Measurements from ENCODE around the gene CAD.
"Not testable (repeated sequence)": the region's sequence is repeated elsewhere in the genome, so short reads cannot be mapped to it uniquely, and the experiment has no call there.

CAD gene

DNA sequence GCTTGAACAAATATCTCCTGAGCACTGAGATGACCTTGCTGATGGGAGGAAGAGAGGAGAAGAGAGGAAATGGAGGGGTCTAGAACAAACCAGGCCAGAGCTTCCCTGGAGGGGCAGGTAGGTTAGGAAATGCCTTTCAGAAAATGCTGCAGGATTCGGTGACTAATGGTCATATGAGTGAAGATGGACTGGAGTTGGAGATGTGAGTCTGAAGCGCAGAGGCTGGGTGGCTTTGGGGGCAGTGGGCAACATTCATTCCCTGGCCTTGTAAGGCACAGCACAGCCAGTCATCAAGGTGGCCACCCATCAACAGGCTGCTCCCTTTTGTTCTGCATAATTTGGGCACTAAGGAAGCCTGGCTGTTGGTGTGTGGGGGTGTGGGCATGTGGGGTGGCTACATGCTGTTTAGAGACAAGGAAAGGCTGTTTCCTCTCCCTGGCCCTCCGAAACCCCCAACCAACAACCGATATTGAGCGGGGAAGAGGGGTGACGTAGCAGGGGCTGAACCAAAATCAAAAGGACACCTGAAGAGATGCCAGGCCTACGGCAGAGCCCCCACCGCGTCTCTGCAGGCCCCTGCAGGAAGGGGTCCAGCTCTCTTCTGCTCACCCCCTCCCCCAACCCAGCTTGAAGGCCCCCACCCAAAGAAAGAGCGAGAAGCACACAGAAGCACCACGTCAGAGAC lies 44.2 kb downstream of the CAD start:
- DNase-seq, result no peak

DNA sequence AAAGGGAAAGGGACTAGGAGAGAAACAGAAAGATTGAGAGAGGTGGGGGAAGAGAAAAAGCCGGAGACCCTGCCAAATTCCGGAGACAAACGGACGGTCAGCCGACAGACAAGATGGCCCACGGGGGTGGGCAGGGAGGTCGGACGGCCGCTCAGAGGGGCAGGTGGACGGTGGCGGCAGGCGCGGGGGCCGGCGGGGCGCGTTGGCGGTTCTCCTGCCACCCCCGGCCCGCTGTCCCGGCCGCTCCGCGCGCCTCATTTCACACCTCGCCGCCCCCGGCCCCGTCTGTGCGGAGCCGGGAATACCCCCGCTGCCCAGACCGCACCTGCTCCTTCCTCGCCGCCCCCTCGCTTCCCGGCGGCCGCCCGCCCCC lies 44.7 kb downstream of the CAD start:
- DNase-seq, result no peak

GRCh38 chr2:27262379-27263286 lies 45.5 kb downstream of the CAD start, which contains the start of gene SLC30A3:
TSS of gene SLC30A3 (minus strand) at chr2:27263047. CDS start at chr2:27262906, 141 bp downstream.
- no peak for DNase-seq

GRCh38 chr2:27263287-27264252 lies 46.4 kb downstream of the CAD start:
- DNase-seq, result no peak

DNA sequence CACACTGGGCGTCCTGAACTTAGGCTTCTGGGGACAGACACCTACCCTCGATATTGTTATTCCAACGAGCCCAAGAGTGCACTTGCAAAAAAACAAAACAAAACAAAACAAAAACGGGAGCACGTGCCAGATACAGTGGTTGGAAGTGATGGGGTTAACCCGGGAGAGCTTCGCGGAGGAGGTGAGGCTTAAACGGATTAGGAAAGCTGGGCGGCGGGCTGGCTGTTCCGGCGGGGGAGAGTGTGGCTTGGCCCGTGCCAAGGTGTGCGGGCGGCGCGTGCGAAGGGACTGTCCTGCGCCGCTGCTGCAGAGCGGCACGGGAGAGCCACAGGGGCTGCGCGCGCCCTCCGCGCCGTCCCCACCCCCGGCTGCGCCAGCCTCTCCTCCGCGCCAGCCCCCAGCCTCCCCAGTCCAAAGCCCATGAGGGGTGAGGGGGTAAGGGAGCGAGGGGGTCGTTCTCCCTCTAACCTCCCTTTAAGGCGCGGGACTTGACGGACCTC lies 47.1 kb downstream of the CAD start:
- no peak for DNase-seq

DNA sequence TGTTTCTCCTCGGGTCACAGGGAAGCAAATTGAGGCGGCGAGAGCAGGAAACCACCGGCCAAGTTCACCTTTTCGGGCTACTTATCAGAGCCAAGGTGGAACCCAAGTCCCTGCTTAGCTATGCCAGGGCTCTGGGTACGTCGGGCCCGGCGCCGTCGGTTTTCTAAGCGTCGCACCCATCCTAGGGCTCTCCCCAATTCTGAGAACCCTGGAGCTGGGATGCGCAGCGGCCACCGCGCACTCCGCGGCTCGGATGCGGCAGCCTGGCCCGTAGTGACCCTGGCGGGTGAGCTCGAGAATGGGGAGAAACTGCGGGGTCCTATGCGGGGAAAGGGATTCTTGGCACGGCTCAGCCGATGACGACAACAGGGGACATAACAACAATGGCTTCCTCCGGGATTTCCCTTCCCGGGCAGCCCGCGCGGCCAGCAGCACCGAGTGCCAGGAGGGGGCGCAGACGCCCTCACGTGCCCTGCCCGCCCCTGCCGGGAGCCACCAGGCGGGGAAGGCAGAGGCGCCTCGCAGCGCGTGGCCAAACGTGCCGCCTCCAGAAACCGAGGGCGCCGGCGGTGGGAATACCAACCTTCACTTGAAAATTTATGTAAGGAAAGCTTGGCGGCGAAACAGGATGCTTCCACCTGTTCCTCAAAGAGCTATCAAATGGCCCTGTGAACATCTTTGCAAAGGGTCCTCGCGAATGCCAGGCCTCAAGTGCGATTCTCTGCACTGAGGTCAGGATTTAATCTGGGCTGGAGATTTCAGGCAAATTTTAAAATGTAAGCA lies 47.8 kb downstream of the CAD start:
- DNase-seq, result no peak

- no peak for DNase-seq
Observed at GRCh38 chr2:27265536-27265870, 48.3 kb downstream of the CAD start.

DNA sequence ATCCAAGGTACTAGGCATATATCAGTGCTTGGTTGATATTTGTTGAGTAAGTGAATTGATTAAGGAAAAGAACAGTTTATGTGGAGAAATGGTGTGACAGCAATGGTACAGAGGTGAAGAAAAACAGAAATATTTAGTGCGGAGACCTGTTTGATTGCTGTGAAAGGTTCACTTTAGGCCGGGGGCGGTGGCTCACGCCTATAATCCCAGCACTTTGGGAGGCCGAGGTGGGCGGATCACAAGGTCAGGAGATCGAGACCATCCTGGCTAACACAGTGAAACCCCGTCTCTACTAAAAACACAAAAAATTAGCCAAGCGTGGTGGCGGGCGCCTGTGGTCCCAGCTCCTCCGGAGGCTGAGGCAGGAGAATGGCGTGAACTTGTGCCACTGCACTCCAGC lies 51.1 kb downstream of the CAD start:
- not testable (repeated sequence) for DNase-seq

- DNase-seq, result no peak
Observed at GRCh38 chr2:27270131-27270530, 53.0 kb downstream of the CAD start.

DNA sequence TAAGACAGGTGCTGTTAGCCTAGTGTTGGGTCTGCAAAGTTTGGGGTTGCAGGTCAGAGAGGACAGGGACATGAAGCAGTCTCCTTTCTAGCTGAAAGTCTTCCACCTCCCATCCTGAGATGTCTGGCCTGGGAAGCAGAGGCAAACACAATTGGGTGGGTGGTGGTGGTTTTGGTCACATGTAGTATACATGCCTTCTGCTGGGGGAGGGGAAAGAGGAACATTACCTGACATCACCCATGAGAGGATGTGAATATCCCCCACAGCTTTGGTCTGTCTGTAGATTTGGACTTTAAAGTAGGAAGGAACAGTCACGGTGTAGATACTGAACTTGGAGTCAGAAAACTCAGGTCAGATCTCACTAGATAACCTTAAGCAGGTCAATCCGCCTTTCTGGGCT lies 53.5 kb downstream of the CAD start:
- no peak for DNase-seq

GRCh38 chr2:27271631-27272340 lies 54.6 kb downstream of the CAD start:
- no peak for DNase-seq

- not testable (repeated sequence) for DNase-seq
Observed at GRCh38 chr2:27272537-27273522, 55.7 kb downstream of the CAD start.

- DNase-seq, result no peak
Observed at GRCh38 chr2:27275211-27276150, 58.3 kb downstream of the CAD start, which contains the start of gene DNAJC5G. TSS of gene DNAJC5G (plus strand) at chr2:27275433. CDS start at chr2:27276729, 1,296 bp downstream.

DNA sequence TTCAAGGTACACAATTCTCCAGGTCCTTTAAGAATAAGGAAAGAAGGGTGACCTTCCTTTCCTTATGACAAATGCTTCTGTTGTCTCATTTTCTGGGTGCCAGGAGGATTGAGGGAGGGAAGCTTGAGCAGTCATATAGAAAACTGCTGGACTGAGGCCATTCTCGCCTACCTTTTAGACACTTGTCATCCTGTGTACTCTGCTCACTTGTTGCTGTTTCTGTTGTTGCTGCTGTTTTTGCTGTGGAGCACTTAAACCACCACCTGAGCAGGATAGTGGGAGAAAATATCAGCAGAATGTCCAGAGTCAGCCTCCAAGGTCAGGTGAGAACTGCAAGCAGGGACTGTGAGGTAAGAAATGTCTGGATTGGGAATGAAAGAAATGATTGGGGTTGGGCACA lies 60.8 kb downstream of the CAD start:
- DNase-seq, result no peak

GRCh38 chr2:27280826-27281225 lies 63.7 kb downstream of the CAD start:
- no peak for DNase-seq

DNA sequence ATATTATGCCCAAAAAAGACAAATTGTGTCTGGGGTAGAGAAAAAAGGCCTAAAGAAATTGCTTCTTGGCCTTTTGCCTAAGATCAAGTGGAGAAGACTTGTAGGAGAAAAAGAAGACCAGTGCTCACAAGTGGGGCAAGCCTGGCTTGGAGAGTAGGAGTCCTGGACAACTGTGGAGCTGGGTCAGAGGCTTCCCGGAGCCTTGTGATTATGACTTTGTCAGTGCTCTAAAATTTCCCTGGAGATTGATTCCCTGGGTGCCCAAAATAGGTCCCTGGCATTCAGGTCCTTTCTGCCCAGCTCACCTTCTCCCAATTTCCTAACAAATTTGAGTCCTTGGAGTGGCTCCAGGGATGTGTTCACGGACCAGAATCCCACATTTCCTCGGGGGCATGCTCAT lies 64.3 kb downstream of the CAD start:
- DNase-seq, result no peak

DNA sequence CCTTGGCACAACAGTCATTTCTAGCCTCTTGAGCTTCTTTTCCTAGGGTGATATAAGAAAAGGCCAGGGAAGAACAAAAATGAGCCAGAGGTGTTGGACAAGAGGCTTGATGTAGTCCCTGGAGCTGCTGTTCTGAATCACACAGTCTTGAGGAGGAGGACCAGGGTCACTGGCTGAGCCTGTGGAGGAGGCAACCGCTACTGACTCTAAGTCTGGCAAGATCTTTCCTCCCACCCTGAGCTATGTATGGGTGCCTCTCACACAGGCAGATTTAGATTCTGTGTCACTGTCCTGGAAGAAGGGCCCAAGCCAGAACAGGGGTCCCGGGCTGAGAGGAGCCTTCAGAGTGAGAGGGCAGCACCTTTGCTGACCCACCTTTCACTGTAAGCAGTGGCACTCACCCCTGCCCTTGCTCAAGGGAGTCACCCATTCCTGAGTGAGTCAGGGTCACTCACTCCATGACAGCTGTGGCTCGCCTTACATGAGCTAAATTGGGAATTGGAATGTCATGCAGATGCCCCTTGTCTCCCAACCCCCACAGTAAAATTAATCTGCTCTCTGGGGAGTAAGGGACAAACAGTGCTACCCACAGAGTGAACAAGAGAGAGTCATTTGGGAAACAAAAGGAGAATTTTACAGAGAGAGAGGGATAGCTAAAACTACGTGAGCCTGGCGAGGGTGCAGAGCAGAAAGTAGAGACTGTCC lies 64.8 kb downstream of the CAD start, which contains the start of gene TRIM54:
TSS of gene TRIM54 (plus strand) at position 575 of the 705 bp plus-strand sequence. CDS start 303 bp downstream, outside the sequence.
- DNase-seq, result no peak

DNA sequence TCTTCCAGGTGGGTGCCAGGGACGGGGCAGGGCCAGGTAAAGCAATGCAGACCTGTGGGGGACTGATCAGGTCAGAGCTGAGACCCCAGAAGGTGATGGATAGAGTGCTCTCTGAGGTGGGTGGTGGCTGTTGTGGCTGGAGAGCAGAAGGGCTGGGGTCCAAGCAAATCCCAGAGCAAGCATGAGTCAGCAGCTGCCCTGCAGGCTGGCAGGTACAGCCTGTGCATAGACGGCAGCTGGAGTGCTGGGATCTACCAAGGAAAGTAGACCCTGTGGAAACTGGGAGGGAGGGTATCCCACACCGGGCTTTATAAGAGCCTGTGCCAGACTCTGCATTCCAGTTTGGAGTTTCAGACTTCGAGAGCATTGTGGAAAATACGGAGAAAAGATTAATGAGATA lies 65.7 kb downstream of the CAD start:
- no peak for DNase-seq
